CD8-positive, alpha-beta memory T cell (primary cell): ENCODE measurements around the gene CALCB. TPM values are rescaled to one million over a fixed set of nuclear protein-coding genes. Genes with fewer than 3 reads are reported as not detected.
"Not testable (repeated sequence)": the region's sequence is repeated elsewhere in the genome, so short reads cannot be mapped to it uniquely, and the experiment has no call there.

Experiments
- CTCF ChIA-PET: fragments of 350-600 bp; sonication (Branson Sonifier 250); formaldehyde crosslinking; loops from one replicate; lab custom pipeline; 2021; ENCODE audit warnings: antibody characterized with exemption; lab: Charles Lee
- POLR2A ChIA-PET: fragments of 350-600 bp; sonication (Branson Sonifier 250); formaldehyde crosslinking; loops from one replicate; lab custom pipeline; 2021; ENCODE audit warnings: antibody characterized with exemption; lab: Charles Lee
- DNase-seq, 5 donors: peaks; one replicate each; pipeline versions ENCODE4 v3.0.0 to v3.0.0-alpha.2; 2020 to 2022; ENCODE audit warnings: mixed read lengths in 1 of 5
- H3K27ac ChIP-seq: one replicate; pipeline ENCODE4 v1.7.0; 2013; ENCODE audit warnings: low read depth, mild to moderate bottlenecking, low read length, moderate library complexity
- H3K27me3 ChIP-seq: 2 replicates; pipeline ENCODE4 v1.7.0; 2013; ENCODE audit warnings: low read length, mild to moderate bottlenecking; ENCODE audit not compliant: insufficient read depth, poor library complexity, severe bottlenecking
- H3K36me3 ChIP-seq: 2 replicates; pipeline ENCODE4 v1.7.0; 2013; ENCODE audit warnings: mild to moderate bottlenecking, low read length, moderate library complexity; ENCODE audit not compliant: insufficient read depth
- H3K4me1 ChIP-seq: 2 replicates; pipeline ENCODE4 v1.7.0; 2013; ENCODE audit warnings: mild to moderate bottlenecking, low read length, moderate library complexity; ENCODE audit not compliant: insufficient read depth
- H3K4me3 ChIP-seq: 2 replicates; pipeline ENCODE4 v1.7.0; 2013; ENCODE audit warnings: mild to moderate bottlenecking, low read length
- H3K9me3 ChIP-seq: 2 replicates; pipeline ENCODE4 v1.7.0; 2013; ENCODE audit warnings: mild to moderate bottlenecking, low read length
- H3K27ac Mint-ChIP-seq, 8 donors: one replicate each; pipeline ENCODE4 v1.8.0; 2020 to 2021; ENCODE audit warnings: mixed read lengths in 8 of 8, mild to moderate bottlenecking in 6 of 8, inconsistent platforms in 3 of 8, moderate library complexity in 3 of 8
- H3K27me3 Mint-ChIP-seq, 2 donors: one replicate each; pipeline ENCODE4 v1.8.0; 2020 to 2021; ENCODE audit warnings: mixed read lengths in 2 of 2, mild to moderate bottlenecking in 1 of 2, moderate library complexity in 1 of 2
- H3K36me3 Mint-ChIP-seq, 3 donors: one replicate each; pipeline ENCODE4 v1.8.0; 2020 to 2021; ENCODE audit warnings: mixed read lengths in 3 of 3, inconsistent platforms in 1 of 3, mild to moderate bottlenecking in 1 of 3
- H3K4me1 Mint-ChIP-seq, 3 donors: one replicate each; pipeline ENCODE4 v1.8.0; 2020 to 2021; ENCODE audit warnings: mixed read lengths in 3 of 3, inconsistent platforms in 1 of 3, mild to moderate bottlenecking in 1 of 3
- H3K4me3 Mint-ChIP-seq, 7 donors: one replicate each; pipeline ENCODE4 v1.8.0; 2020 to 2021; ENCODE audit warnings: mixed read lengths in 7 of 7, mild to moderate bottlenecking in 6 of 7, moderate library complexity in 4 of 7, inconsistent platforms in 2 of 7
- H3K9me3 Mint-ChIP-seq, 5 donors: one replicate each; pipeline ENCODE4 v1.8.0; 2020 to 2022; ENCODE audit warnings: mixed read lengths in 5 of 5, mild to moderate bottlenecking in 3 of 5, moderate library complexity in 2 of 5, inconsistent platforms in 1 of 5
- polyA plus RNA-seq: library from polyadenylated mRNA; unstranded; fragments of 300-500 nt; fragmentation: Illumina TruSeq; gene quantifications from one replicate; pipeline ENCODE4 v1.2.3, GENCODE V29; 2021
- total RNA-seq, 2 experiments: library from RNA; stranded (reverse); gene quantifications; one replicate each; pipeline ENCODE4 v1.2.3, GENCODE V29; 2021

Gene CALCB
- total and polyA plus RNA-seq, 3 experiments from 2014 or later = 0.26 to 0.47 (median 0.35) TPM

DNA sequence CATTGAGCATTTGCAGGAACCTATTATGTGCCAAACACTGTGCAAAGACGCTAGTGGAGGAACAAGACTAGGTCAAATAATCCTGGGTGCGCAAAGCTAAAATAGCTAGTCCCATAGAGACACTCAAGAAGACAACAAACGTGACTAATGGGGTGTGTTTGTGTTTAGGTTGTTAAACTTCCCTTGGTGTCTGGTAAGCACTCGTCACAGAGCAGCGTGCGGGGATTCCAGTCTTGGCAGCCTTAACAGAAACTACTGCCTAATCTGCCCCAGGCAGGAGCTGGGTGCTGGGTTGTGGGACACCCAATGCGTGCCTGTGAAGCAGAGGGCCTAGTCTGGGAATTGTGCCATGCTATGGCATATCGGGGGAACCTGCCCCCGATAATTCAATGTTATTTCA lies 10.8 kb upstream of the CALCB start:
- H3K36me3 ChIP-seq = no peaks in the 10 kb centered on the region
- H3K4me3 Mint-ChIP-seq = no peak overlapping the region
- H3K9me3 ChIP-seq = no peaks in the 10 kb centered on the region
- peaks cover 7 to 34% of the 10 kb centered on the region in 2 donors for H3K27me3 Mint-ChIP-seq
- ChIA-PET CTCF (no interaction called here), POLR2A (no interaction called here)
- no peaks in the 10 kb centered on the region for H3K4me1 ChIP-seq
- peaks cover 0 to 3% (median 0%) of the 10 kb centered on the region in 5 donors for H3K9me3 Mint-ChIP-seq
- DNase-seq = no peak
- H3K36me3 Mint-ChIP-seq = no peaks in the 10 kb centered on the region
- H3K4me3 ChIP-seq = no peak overlapping the region
- no peak overlapping the region for H3K27ac ChIP-seq
- H3K27ac Mint-ChIP-seq = no peak overlapping the region
- H3K4me1 Mint-ChIP-seq = no peaks in the 10 kb centered on the region
- no peaks in the 10 kb centered on the region for H3K27me3 ChIP-seq

- H3K36me3 ChIP-seq, H3K27ac ChIP-seq, POLR2A ChIA-PET, DNase-seq, H3K4me3 ChIP-seq, H3K27me3 ChIP-seq, H3K4me3 Mint-ChIP-seq, H3K9me3 ChIP-seq, CTCF ChIA-PET: not testable (repeated sequence)
- peak overlapping the region in 1 of 8 donors; percentile 21 for H3K27ac Mint-ChIP-seq
- peaks cover 9 to 20% (median 14%) of the 10 kb centered on the region in 5 donors for H3K9me3 Mint-ChIP-seq
- peaks cover 15 to 16% (median 15%) of the 10 kb centered on the region in 3 donors for H3K4me1 Mint-ChIP-seq
- peaks cover 15% of the 10 kb centered on the region for H3K4me1 ChIP-seq
- peaks cover 0 to 25% (median 0%) of the 10 kb centered on the region in 3 donors for H3K36me3 Mint-ChIP-seq
- peaks cover 18 to 33% of the 10 kb centered on the region in 2 donors for H3K27me3 Mint-ChIP-seq
These were observed 3.6 kb upstream of the CALCB start for GRCh38 chr11:15069751-15070150.

GRCh38 chr11:15071556-15072255 lies 1.7 kb upstream of the CALCB start:
- Histone ChIP-seq H3K27ac (no peak overlapping the region), H3K4me1 (peaks cover 15% of the 10 kb centered on the region), H3K27me3 (no peaks in the 10 kb centered on the region), H3K36me3 (no peaks in the 10 kb centered on the region), H3K9me3 (no peaks in the 10 kb centered on the region), H3K4me3 (no peak overlapping the region)
- Mint-ChIP-seq H3K36me3 (peaks cover 0 to 25% (median 0%) of the 10 kb centered on the region in 3 donors), H3K9me3 (peaks cover 9 to 20% (median 14%) of the 10 kb centered on the region in 5 donors), H3K27me3 (peaks cover 15 to 29% of the 10 kb centered on the region in 2 donors), H3K4me1 (peaks cover 17 to 20% (median 17%) of the 10 kb centered on the region in 3 donors), H3K27ac (no peak overlapping the region), H3K4me3 (peak overlapping the region in 3 of 7 donors; percentile 5 to 66 (median 54))
- ChIA-PET POLR2A (no interaction called here), CTCF (no interaction called here)
- no peak for DNase-seq

GRCh38 chr11:15072551-15073143 lies 746 bp upstream of the CALCB start:
- Histone ChIP-seq H3K4me3 (no peak overlapping the region), H3K36me3 (no peaks in the 10 kb centered on the region), H3K27ac (no peak overlapping the region), H3K4me1 (peaks cover 15% of the 10 kb centered on the region), H3K27me3 (no peaks in the 10 kb centered on the region), H3K9me3 (no peaks in the 10 kb centered on the region)
- H3K9me3 Mint-ChIP-seq = peaks cover 9 to 20% (median 14%) of the 10 kb centered on the region in 5 donors
- peaks cover 15 to 29% of the 10 kb centered on the region in 2 donors for H3K27me3 Mint-ChIP-seq
- H3K4me1 Mint-ChIP-seq = peaks cover 17 to 23% (median 17%) of the 10 kb centered on the region in 3 donors
- ChIA-PET CTCF (interaction anchor here (1.7 to 5.7 kb wide), 2 partner anchors 28 to 166 kb away, joined by 4 to 90 read pairs; no protein-coding TSS in a partner anchor), POLR2A (no interaction called here)
- no peak for DNase-seq
- H3K27ac Mint-ChIP-seq = no peak overlapping the region
- H3K4me3 Mint-ChIP-seq = peak overlapping the region in 2 of 7 donors; percentile 54 to 78
- H3K36me3 Mint-ChIP-seq = peaks cover 0 to 25% (median 0%) of the 10 kb centered on the region in 3 donors

- Mint-ChIP-seq H3K27ac (peak overlapping the region in 4 of 8 donors; percentile 26 to 62 (median 46)), H3K36me3 (peaks cover 0 to 11% (median 0%) of the 10 kb centered on the region in 3 donors), H3K9me3 (peaks cover 0 to 8% (median 7%) of the 10 kb centered on the region in 5 donors), H3K4me1 (peaks cover 17 to 23% (median 17%) of the 10 kb centered on the region in 3 donors), H3K4me3 (peak overlapping the region; percentile 78 to 87 (median 84)), H3K27me3 (peaks cover 13 to 29% of the 10 kb centered on the region in 2 donors)
- H3K27me3 ChIP-seq = no peaks in the 10 kb centered on the region
- H3K9me3 ChIP-seq = no peaks in the 10 kb centered on the region
- ChIA-PET POLR2A (no interaction called here), CTCF (interaction anchor here (0.9 to 5.7 kb wide), 17 partner anchors 10 to 1314 kb away, joined by 3 to 90 read pairs (median 4); partner anchors contain the start of gene CYP2R1)
- no peak overlapping the region for H3K27ac ChIP-seq
- no peaks in the 10 kb centered on the region for H3K36me3 ChIP-seq
- DNase-seq = peak; percentile 60 to 82 (median 65)
- H3K4me3 ChIP-seq = peak overlapping the region; percentile 67
- peaks cover 15% of the 10 kb centered on the region for H3K4me1 ChIP-seq
These were observed 1.1 kb downstream of the CALCB start for GRCh38 chr11:15074206-15075161.

DNA sequence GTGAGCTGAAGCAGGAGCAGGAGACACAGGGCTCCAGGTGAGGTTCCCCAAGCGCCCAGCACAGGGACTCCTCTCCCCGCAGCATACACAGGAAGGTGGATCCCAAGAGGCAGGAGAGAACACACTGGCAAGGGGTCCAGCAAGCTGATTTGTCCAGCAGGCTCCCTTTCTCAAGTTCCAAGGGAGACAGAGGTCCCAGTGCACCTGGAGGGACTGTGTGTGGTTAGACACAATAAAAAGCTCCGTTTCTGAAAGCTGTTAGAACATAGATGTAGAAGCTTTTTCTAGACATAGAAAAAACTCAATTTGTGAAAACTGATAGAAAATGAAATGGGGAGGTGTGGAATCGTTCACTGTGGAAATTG lies 1.8 kb downstream of the CALCB start:
- DNase-seq = peak in 1 of 5 donors; percentile 4
- Mint-ChIP-seq H3K9me3 (peaks cover 0 to 4% (median under 1%) of the 10 kb centered on the region in 5 donors), H3K27me3 (peaks cover 13 to 29% of the 10 kb centered on the region in 2 donors), H3K27ac (peak overlapping the region in 1 of 8 donors; percentile 62), H3K4me3 (peak overlapping the region in 4 of 7 donors; percentile 78 to 87 (median 82)), H3K4me1 (peaks cover 17 to 23% (median 17%) of the 10 kb centered on the region in 3 donors), H3K36me3 (peaks cover 0 to 4% (median 0%) of the 10 kb centered on the region in 3 donors)
- ChIA-PET POLR2A (no interaction called here), CTCF (interaction anchor here (0.9 to 5.7 kb wide), 15 partner anchors 9 to 1315 kb away, joined by 3 to 90 read pairs (median 4); partner anchors contain the start of gene CYP2R1)
- no peak overlapping the region for H3K27ac ChIP-seq
- no peaks in the 10 kb centered on the region for H3K27me3 ChIP-seq
- H3K4me3 ChIP-seq = no peak overlapping the region
- peaks cover 15% of the 10 kb centered on the region for H3K4me1 ChIP-seq
- no peaks in the 10 kb centered on the region for H3K9me3 ChIP-seq
- no peaks in the 10 kb centered on the region for H3K36me3 ChIP-seq

DNA sequence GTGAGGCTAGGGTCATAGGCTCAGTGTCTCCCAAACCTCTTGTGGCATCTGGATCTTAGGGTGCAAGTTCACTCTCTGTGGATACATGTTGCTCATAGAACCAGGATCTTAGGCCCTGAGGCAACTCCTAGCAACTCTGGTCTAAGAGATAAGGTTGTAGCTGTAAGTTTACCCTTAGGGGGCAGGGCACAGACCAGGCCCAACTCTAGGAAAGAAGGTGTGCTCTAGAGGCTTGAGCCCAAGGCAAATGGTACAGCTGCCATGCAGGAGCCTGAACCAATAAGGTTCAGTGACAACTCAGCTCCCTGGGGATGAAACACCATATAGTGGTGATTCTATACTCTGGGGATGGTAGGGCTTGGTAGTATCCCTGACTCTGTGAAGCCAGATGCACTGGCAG lies 17.8 kb downstream of the CALCB start:
- no peaks in the 10 kb centered on the region for H3K36me3 ChIP-seq
- ChIA-PET CTCF (interaction anchor here (1.0 to 2.5 kb wide), 3 partner anchors 9 to 183 kb away, joined by 6 read pairs; no protein-coding TSS in a partner anchor), POLR2A (no interaction called here)
- H3K27ac ChIP-seq = no peak overlapping the region
- Mint-ChIP-seq H3K27me3 (peaks cover 11 to 48% of the 10 kb centered on the region in 2 donors), H3K4me1 (no peaks in the 10 kb centered on the region), H3K27ac (no peak overlapping the region), H3K9me3 (peaks cover 0 to 2% (median 0%) of the 10 kb centered on the region in 5 donors), H3K4me3 (no peak overlapping the region), H3K36me3 (no peaks in the 10 kb centered on the region)
- no peak for DNase-seq
- H3K9me3 ChIP-seq = no peaks in the 10 kb centered on the region
- H3K27me3 ChIP-seq = no peaks in the 10 kb centered on the region
- H3K4me1 ChIP-seq = no peaks in the 10 kb centered on the region
- H3K4me3 ChIP-seq = no peak overlapping the region
